H1 (cell line): Measurements from ENCODE around the gene ABCA13. TPM values are rescaled to one million over a fixed set of nuclear protein-coding genes. Genes with fewer than 3 reads are reported as not detected.

Source experiments
- CTCF ChIA-PET: fragments of 300-600 bp; sonication (Branson Sonifier 250); formaldehyde crosslinking; loops from one replicate; lab custom pipeline; 2021; ENCODE audit not compliant: partially characterized antibody; lab: Charles Lee
- POLR2A ChIA-PET: fragments of 300-600 bp; sonication (Branson Sonifier 250); formaldehyde crosslinking; loops from one replicate; lab custom pipeline; 2021; ENCODE audit warnings: inconsistent platforms; ENCODE audit not compliant: partially characterized antibody; lab: Charles Lee
- DNase-seq, 2 experiments: peaks; one replicate each; pipeline versions ENCODE4 v3.0.0 to v3.0.0-alpha.2; 2010 to 2022; ENCODE audit warnings: low spot score in 2 of 2, low read depth in 1 of 2, mixed read lengths in 1 of 2
- FAIRE-seq: peaks from 2 replicates; lab custom pipeline; 2011; peaks lifted over from hg19 to GRCh38; lab: Jason Lieb, UNC
- H2AFZ ChIP-seq: 2 replicates; pipeline ENCODE4 v1.8.1; 2012; ENCODE audit warnings: low read length, inconsistent platforms
- H2AK5ac ChIP-seq: 2 replicates; pipeline ENCODE4 v1.6.1; 2013; ENCODE audit warnings: low read depth, low read length
- H2BK120ac ChIP-seq: replicated peaks from 2 replicates; pipeline ENCODE3; 2013; ENCODE audit warnings: low read depth, low read length, inconsistent platforms
- H2BK12ac ChIP-seq: 2 replicates; pipeline ENCODE4 v1.6.1; 2013; ENCODE audit warnings: low read depth, low read length
- H2BK15ac ChIP-seq: 2 replicates; pipeline ENCODE4 v1.6.1; 2013; ENCODE audit warnings: low read length
- H2BK20ac ChIP-seq: 2 replicates; pipeline ENCODE4 v1.6.1; 2013; ENCODE audit warnings: low read length
- H2BK5ac ChIP-seq: 2 replicates; pipeline ENCODE4 v1.6.1; 2013; ENCODE audit warnings: low read depth, low read length
- H3K14ac ChIP-seq: 2 replicates; pipeline ENCODE4 v1.6.1; 2013; ENCODE audit warnings: inconsistent platforms; ENCODE audit not compliant: insufficient read length
- H3K18ac ChIP-seq: 2 replicates; pipeline ENCODE4 v1.6.1; 2013; ENCODE audit warnings: low read length; ENCODE audit errors: extremely low read depth
- H3K23ac ChIP-seq: 2 replicates; pipeline ENCODE4 v1.6.1; 2013; ENCODE audit warnings: inconsistent platforms; ENCODE audit not compliant: insufficient read length
- H3K23me2 ChIP-seq: 2 replicates; pipeline ENCODE4 v1.6.1; 2013; ENCODE audit warnings: low read depth, low read length
- H3K27ac ChIP-seq: 2 replicates; pipeline ENCODE4 v1.6.1; 2011; ENCODE audit warnings: low read depth, low read length, inconsistent platforms
- H3K27me3 ChIP-seq, 4 experiments: replicated peaks in 1 of 4; 1 replicate in 1 of 4; 2 replicates in 3 of 4; pipeline versions ENCODE4 v1.6.1 to v1.8.1; 2011 to 2013; ENCODE audit warnings: low read length in 3 of 4, mild to moderate bottlenecking in 3 of 4, inconsistent platforms in 2 of 4, mixed read lengths in 2 of 4, moderate library complexity in 1 of 4; ENCODE audit not compliant: control insufficient read depth in 3 of 4, insufficient read depth in 3 of 4; ENCODE audit errors: extremely low read depth in 1 of 4
- H3K36me3 ChIP-seq, 4 experiments: 2 replicates each; pipeline versions ENCODE4 v1.6.1 to v1.8.1; 2011 to 2013; ENCODE audit warnings: mild to moderate bottlenecking in 4 of 4, low read length in 3 of 4, moderate library complexity in 2 of 4, control low read depth in 1 of 4, inconsistent platforms in 1 of 4; ENCODE audit not compliant: insufficient read depth in 4 of 4, control insufficient read depth in 2 of 4
- H3K4ac ChIP-seq: replicated peaks from 2 replicates; pipeline ENCODE3; 2013; ENCODE audit warnings: low read length, low read depth, mixed read lengths, inconsistent platforms; ENCODE audit not compliant: insufficient read length
- H3K4me1 ChIP-seq, 4 experiments: replicated peaks in 1 of 4; 1 replicate in 1 of 4; 2 replicates in 3 of 4; pipeline versions ENCODE4 v1.6.1 to v1.8.1; 2011 to 2013; ENCODE audit warnings: low read length in 3 of 4, inconsistent platforms in 2 of 4, mixed read lengths in 1 of 4; ENCODE audit not compliant: insufficient read depth in 4 of 4, control insufficient read depth in 3 of 4
- H3K4me2 ChIP-seq, 2 experiments: 2 replicates each; pipeline versions ENCODE4 v1.6.1 to v1.8.1; 2011 to 2013; ENCODE audit warnings: low read depth in 2 of 2, low read length in 2 of 2, control low read depth in 1 of 2, inconsistent platforms in 1 of 2, mild to moderate bottlenecking in 1 of 2; ENCODE audit not compliant: insufficient read depth in 1 of 2
- H3K4me3 ChIP-seq, 4 experiments: fragments of 200-600, 300-600 bp in 1 of 4; sonication (generic), shearing (Covaris generic), sonication (Bioruptor Twin) in 1 of 4; 2 replicates each; pipeline versions ENCODE4 v1.5.1 to v1.8.1; 2011 to 2016; ENCODE audit warnings: low read length in 4 of 4, low read depth in 3 of 4, control low read depth in 2 of 4, inconsistent platforms in 2 of 4, mild to moderate bottlenecking in 2 of 4, mixed read lengths in 1 of 4, moderate library complexity in 1 of 4; ENCODE audit not compliant: insufficient read depth in 2 of 4; ENCODE audit errors: extremely low read depth in 1 of 4
- H3K56ac ChIP-seq: replicated peaks from 2 replicates; pipeline ENCODE3; 2013; ENCODE audit warnings: low read depth, mild to moderate bottlenecking, mixed read lengths, low read length, inconsistent platforms; ENCODE audit not compliant: insufficient read length
- H3K79me1 ChIP-seq: 2 replicates; pipeline ENCODE4 v1.6.1; 2013; ENCODE audit warnings: low read depth, low read length, control low read depth
- H3K79me2 ChIP-seq, 2 experiments: 2 replicates each; pipeline versions ENCODE4 v1.6.1 to v1.8.1; 2012 to 2013; ENCODE audit warnings: low read length in 2 of 2, mild to moderate bottlenecking in 2 of 2, inconsistent platforms in 1 of 2; ENCODE audit not compliant: insufficient read depth in 2 of 2, control insufficient read depth in 1 of 2
- H3K9ac ChIP-seq, 4 experiments: replicated peaks in 1 of 4; 1 replicate in 1 of 4; 2 replicates in 3 of 4; pipeline versions ENCODE4 v1.6.1 to v1.8.1; 2011 to 2013; ENCODE audit warnings: low read depth in 3 of 4, low read length in 3 of 4, control low read depth in 2 of 4, mild to moderate bottlenecking in 2 of 4, moderate library complexity in 2 of 4, inconsistent platforms in 1 of 4; ENCODE audit errors: extremely low read depth in 1 of 4
- H3K9me3 ChIP-seq, 2 experiments: 2 replicates each; pipeline versions ENCODE4 v1.6.1 to v1.8.1; 2012 to 2013; ENCODE audit warnings: mild to moderate bottlenecking in 2 of 2, moderate library complexity in 2 of 2, control low read depth in 1 of 2, inconsistent platforms in 1 of 2, low read depth in 1 of 2, low read length in 1 of 2, mixed read lengths in 1 of 2; ENCODE audit not compliant: insufficient read depth in 2 of 2
- H4K20me1 ChIP-seq, 2 experiments: replicated peaks in 1 of 2; 2 replicates each; pipeline versions ENCODE3 to v1.8.1; 2011 to 2013; ENCODE audit warnings: inconsistent platforms in 2 of 2, low read length in 2 of 2, mild to moderate bottlenecking in 1 of 2; ENCODE audit not compliant: insufficient read depth in 2 of 2, control insufficient read depth in 1 of 2
- H4K5ac ChIP-seq: 2 replicates; pipeline ENCODE4 v1.6.1; 2013; ENCODE audit warnings: low read length, low read depth, mixed read lengths, inconsistent platforms; ENCODE audit not compliant: insufficient read length
- H4K8ac ChIP-seq: 2 replicates; pipeline ENCODE4 v1.8.0; 2013; ENCODE audit warnings: mild to moderate bottlenecking, moderate library complexity, low read length, inconsistent platforms; ENCODE audit not compliant: insufficient read depth; ENCODE audit errors: extremely low read depth
- H4K91ac ChIP-seq: replicated peaks from 2 replicates; pipeline ENCODE3; 2013; ENCODE audit warnings: low read length, mixed read lengths, inconsistent platforms; ENCODE audit not compliant: insufficient read length
- BRCA1 ChIP-seq: IDR thresholded peaks from 2 replicates; pipeline ENCODE4 v1.6.1; 2012; ENCODE audit warnings: low read depth, low read length, improper control_type of control experiment
- CHD2 ChIP-seq: IDR thresholded peaks from 2 replicates; pipeline ENCODE4 v1.6.1; 2012; ENCODE audit warnings: low read length, improper control_type of control experiment
- CTBP2 ChIP-seq: IDR thresholded peaks from 2 replicates; pipeline ENCODE4 v1.7.0; 2011; ENCODE audit warnings: borderline replicate concordance, mild to moderate bottlenecking, moderate library complexity, mixed read lengths, low read length; ENCODE audit not compliant: insufficient read depth, insufficient read length
- HDAC6 ChIP-seq: IDR thresholded peaks from one replicate; pipeline ENCODE4 v1.7.1; 2012; ENCODE audit warnings: low read depth, mild to moderate bottlenecking, inconsistent platforms, low read length, moderate library complexity
- JUND ChIP-seq: IDR thresholded peaks from 2 replicates; pipeline ENCODE4 v1.6.1; 2011; ENCODE audit warnings: mild to moderate bottlenecking, improper control_type of control experiment, low read length
- KDM5A ChIP-seq: fragments of 200-600 bp; IDR thresholded peaks from 2 replicates; pipeline ENCODE4 v1.7.1; 2012; ENCODE audit warnings: mild to moderate bottlenecking, low read length, inconsistent platforms, mixed read lengths
- MAFK ChIP-seq: IDR thresholded peaks from 2 replicates; pipeline ENCODE4 v1.6.1; 2012; ENCODE audit warnings: low read depth, mild to moderate bottlenecking, improper control_type of control experiment, low read length
- RAD21 ChIP-seq, 2 experiments: IDR thresholded peaks in 1 of 2; conservative IDR thresholded peaks in 1 of 2; 2 replicates each; pipeline ENCODE4 v1.6.1; 2011; ENCODE audit warnings: low read depth in 2 of 2, low read length in 2 of 2, improper control_type of control experiment in 1 of 2, inconsistent platforms in 1 of 2, mild to moderate bottlenecking in 1 of 2, moderate library complexity in 1 of 2
- RFX5 ChIP-seq: IDR thresholded peaks from 2 replicates; pipeline ENCODE4 v1.6.1; 2011; ENCODE audit warnings: low read depth, low read length, improper control_type of control experiment, borderline replicate concordance
- RNF2 ChIP-seq: fragments of 200-900, 300-1000 bp; sonication (generic); IDR thresholded peaks from 2 replicates; pipeline ENCODE4 v1.7.1; 2016; ENCODE audit warnings: borderline replicate concordance, low read depth, mild to moderate bottlenecking, antibody characterized with exemption, low read length; ENCODE audit not compliant: poor library complexity, severe bottlenecking; ENCODE audit errors: missing control alignments
- RXRA ChIP-seq: IDR thresholded peaks from 2 replicates; pipeline ENCODE4 v1.6.1; 2011; ENCODE audit warnings: low read depth, mild to moderate bottlenecking, low read length, moderate library complexity; ENCODE audit not compliant: insufficient read depth
- TBP ChIP-seq: IDR thresholded peaks from 2 replicates; pipeline ENCODE4 v1.6.1; 2011; ENCODE audit warnings: low read depth, low read length, improper control_type of control experiment
- TCF12 ChIP-seq: IDR thresholded peaks from 2 replicates; pipeline ENCODE4 v1.6.1; 2011; ENCODE audit warnings: low read depth, mild to moderate bottlenecking, low read length
- WGBS, 2 experiments: shearing (Covaris generic) in 1 of 2; methylation state at CpG; one replicate each; pipeline versions ENCODE4 v1.1.6 to v1.1.7; 2013 to 2015; ENCODE audit warnings: low lambda C conversion rate in 2 of 2, mixed read lengths in 2 of 2, inconsistent platforms in 1 of 2, low coverage in 1 of 2, missing lambda C conversion rate in 1 of 2; ENCODE audit not compliant: insufficient replicate concordance in 2 of 2, insufficient coverage in 1 of 2, insufficient read length in 1 of 2; ENCODE audit errors: extremely low coverage in 1 of 2, missing lambda C conversion rate in 1 of 2; 5-methylcytosine and 5-hydroxymethylcytosine counted together
- polyA plus RNA-seq, 7 experiments: library from polyadenylated mRNA; depleted of rRNA in 3 of 7; stranded (reverse) in 5 of 7; unstranded in 2 of 7; fragments of >200 nt in 5 of 7; fragments of 200-250 nt in 2 of 7; gene quantifications; 1 replicate in 5 of 7; 2 replicates in 1 of 7; 4 replicates in 1 of 7; pipeline versions ENCODE4 v1.2.1 to v1.2.3, GENCODE V29; 2011 to 2013; ENCODE audit warnings: missing spikeins in 2 of 7, mixed read lengths in 2 of 7
- total RNA-seq: library from RNA; stranded (reverse); fragmentation: NEBNext Ultra II Directional; extraction: Animal tissue kit (Norgen Biotek cat#: 25700); gene quantifications from 2 replicates; pipeline ENCODE4 v1.2.1, GENCODE V29; 2021
- TF ChIP-seq, protein P1 (sequence below): IDR thresholded peaks from 2 replicates; pipeline ENCODE4 v1.6.1; 2012; ENCODE audit warnings: inconsistent platforms

Gene ABCA13
- total and polyA plus RNA-seq, 2 of the 8 experiments (the other 6 are each of a cell fraction or from before 2014, with no cell fraction given), result 0.07 to 0.09 TPM

DNA sequence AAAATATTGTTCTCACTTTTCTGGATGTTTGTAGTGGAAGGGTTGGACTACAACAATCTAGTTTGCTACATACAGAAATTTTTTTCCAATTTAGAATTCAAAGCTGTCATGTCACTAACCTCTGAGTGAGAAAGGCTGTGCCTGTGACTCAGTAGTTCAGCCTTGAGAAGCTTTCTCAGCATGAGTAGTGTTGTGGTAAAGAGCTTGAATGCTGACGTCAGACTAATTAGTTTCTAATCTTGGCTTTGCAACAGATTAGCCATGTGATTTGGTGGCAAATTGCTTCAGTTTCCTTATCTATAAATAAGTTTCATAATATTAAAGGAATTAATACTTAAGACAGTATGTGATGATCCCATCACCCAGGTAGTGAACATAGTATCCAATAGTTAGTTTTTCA lies 83.8 kb downstream of the ABCA13 start:
- no peaks in the 10 kb centered on the region for H3K36me3 ChIP-seq
- DNase-seq (no peak), FAIRE-seq (no peak)
- H2BK12ac ChIP-seq, result no peak overlapping the region
- H3K9ac ChIP-seq, result no peak overlapping the region
- H3K79me2 ChIP-seq, result no peaks in the 10 kb centered on the region
- CTCF ChIA-PET, result interaction anchor here (1.2 kb wide), 1 partner anchor 10 kb away, joined by 4 read pairs; no protein-coding TSS in a partner anchor
- no peaks in the 10 kb centered on the region for H3K27me3 ChIP-seq
- H3K4me1 ChIP-seq, result peaks cover 0 to 11% (median 4%) of the 10 kb centered on the region in 4 experiments; a peak in 3 of 7 replicates
- H3K4me3 ChIP-seq, result no peak overlapping the region
- H3K4ac ChIP-seq, result no peak overlapping the region
- H4K91ac ChIP-seq, result no peak overlapping the region
- POLR2A ChIA-PET, result no interaction called here
- H2AFZ ChIP-seq, result no peak overlapping the region
- no peak overlapping the region for H2BK120ac ChIP-seq
- no peaks in the 10 kb centered on the region for H3K9me3 ChIP-seq
- 91% methylated on average over 1 of the region's 1 CpG; no CpG with 5 or more reads in 1 of the 2 experiments for WGBS, 2 experiments
- H3K4me2 ChIP-seq, result no peak overlapping the region
- no peaks in the 10 kb centered on the region for H4K20me1 ChIP-seq
- H2AK5ac ChIP-seq, result no peak overlapping the region
- no peak overlapping the region for H4K5ac ChIP-seq
- H3K14ac ChIP-seq, result no peak overlapping the region
- no peak overlapping the region for H3K18ac ChIP-seq
- H3K56ac ChIP-seq, result no peak overlapping the region
- H3K27ac ChIP-seq, result no peak overlapping the region
- no peak overlapping the region for H2BK20ac ChIP-seq
- no peak overlapping the region for H2BK15ac ChIP-seq
- H3K79me1 ChIP-seq, result no peaks in the 10 kb centered on the region
- H2BK5ac ChIP-seq, result no peak overlapping the region
- no peak overlapping the region for H4K8ac ChIP-seq
- no peaks in the 10 kb centered on the region for H3K23me2 ChIP-seq
- H3K23ac ChIP-seq, result no peak overlapping the region
- no peak for TF ChIP-seq RFX5
- TF ChIP-seq HDAC6, result no peak
- TF ChIP-seq TBP, result no peak
- TF ChIP-seq CHD2, result no peak
- no peak for TF ChIP-seq JUND
- no peak for TF ChIP-seq MAFK
- TF ChIP-seq CTBP2, result no peak
- TF ChIP-seq RAD21 (IDR thresholded peaks at IDR 0.05 in 1 of 2, conservative IDR thresholded peaks at IDR 0.05 in 1 of 2; ENCODE audit: low read depth in 2 of 2, low read length in 2 of 2), result no peak
- no peak for TF ChIP-seq TCF12
- TF ChIP-seq RNF2, result no peak
- TF ChIP-seq, protein P1, sequence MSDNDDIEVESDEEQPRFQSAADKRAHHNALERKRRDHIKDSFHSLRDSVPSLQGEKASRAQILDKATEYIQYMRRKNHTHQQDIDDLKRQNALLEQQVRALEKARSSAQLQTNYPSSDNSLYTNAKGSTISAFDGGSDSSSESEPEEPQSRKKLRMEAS, result no peak
- TF ChIP-seq RXRA, result no peak
- TF ChIP-seq KDM5A, result no peak
- no peak for TF ChIP-seq BRCA1
